Stimulated activated CD4-positive, alpha-beta T cell treated with anti-CD3 and anti-CD28 coated beads, Interleukin-1b, Interleukin-23, amount 100 ng/mL, for 4 hours (primary cell): ENCODE measurements around the gene CKAP5.
A peak's percentile ranks its signal among the peaks of the same experiment; 100 is the strongest.

Experiments used
- DNase-seq, 2 donors: peaks; one replicate each; pipeline ENCODE4 v3.0.0-alpha.2; 2020; ENCODE audit warnings: low read depth in 2 of 2

Gene CKAP5

DNA sequence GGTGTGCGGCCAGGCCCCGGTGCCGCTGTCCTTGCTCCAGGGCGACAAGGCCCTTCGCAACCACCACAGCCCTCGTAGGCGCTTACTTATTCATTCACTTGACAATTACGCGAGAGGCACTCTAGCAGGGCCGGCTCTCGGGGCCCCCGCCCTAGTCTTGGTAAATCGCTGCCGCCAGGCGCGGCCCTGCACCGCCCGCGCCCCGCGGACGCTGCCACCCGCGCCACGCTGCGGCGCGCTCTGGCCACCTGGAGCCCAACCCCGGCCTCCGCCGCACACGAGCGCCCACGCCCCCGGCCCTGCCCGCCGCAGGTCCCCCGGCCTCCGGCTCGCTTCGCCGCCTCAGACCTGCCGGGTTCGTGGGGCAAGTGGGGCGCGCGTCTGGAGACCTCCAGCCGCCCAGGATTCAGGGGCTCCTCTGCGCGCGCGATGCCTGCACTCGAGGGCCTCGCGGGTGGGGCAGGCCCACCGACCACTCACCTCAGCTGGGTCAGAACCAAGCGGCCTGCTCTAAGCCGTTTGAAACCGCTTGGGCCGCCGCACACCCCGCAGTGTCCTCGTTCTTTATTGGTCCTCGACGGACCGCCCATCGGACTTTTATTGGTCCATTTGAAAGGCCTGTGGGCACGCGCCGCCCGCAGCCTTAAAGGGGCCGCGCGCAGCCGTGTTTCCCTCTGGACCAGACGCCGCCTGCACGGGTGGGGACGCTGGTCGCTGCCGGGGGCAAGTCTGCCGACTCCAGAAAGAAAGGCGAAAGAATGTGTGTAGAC, at the start of gene CKAP5:
Gene CKAP5 (minus strand): TSS at position 541 of the 770 bp plus-strand sequence. CDS start 25,049 bp downstream, outside the sequence.
- DNase-seq: peak; percentile 71 to 78

DNA sequence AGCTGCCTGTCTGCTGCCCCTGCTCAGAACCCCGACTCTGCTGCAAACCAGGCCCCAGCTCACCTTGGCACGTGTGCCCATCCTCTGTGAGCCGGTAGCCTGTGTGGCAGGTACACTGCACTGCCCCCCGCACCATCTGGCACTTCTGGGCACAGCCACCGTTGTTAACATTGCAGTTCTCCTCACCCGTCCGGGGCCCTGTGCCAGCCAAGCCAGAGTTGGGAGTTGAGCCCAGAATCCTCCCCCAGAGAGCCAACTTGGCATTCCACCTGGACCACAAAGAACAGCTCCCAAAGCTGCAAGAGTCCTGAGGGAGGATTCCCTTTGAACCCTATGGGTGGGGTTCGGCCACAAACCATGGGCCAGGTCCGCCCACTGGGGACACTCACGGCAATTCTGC, 49.7 kb upstream of the CKAP5 start:
- no peak for DNase-seq

DNA sequence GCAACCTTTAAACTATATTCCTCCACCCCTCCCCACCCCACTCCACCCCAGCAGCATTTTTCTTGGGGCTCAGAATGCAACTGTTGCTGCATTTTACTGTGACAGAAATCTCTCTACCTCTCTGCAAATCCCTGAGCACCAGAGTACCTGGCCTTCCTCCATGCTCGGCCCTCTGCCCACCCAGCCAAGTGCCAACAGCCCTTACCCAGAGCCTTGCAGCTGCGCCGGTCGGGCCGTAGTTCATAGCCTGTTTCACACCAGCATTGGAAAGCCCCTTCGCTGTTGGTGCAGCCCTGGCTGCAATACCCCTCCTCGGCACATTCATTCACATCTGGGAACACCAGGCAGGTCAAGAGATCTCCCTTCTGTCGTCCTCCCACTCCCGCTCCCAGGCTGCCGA, 48.9 kb upstream of the CKAP5 start:
- DNase-seq: no peak

DNA sequence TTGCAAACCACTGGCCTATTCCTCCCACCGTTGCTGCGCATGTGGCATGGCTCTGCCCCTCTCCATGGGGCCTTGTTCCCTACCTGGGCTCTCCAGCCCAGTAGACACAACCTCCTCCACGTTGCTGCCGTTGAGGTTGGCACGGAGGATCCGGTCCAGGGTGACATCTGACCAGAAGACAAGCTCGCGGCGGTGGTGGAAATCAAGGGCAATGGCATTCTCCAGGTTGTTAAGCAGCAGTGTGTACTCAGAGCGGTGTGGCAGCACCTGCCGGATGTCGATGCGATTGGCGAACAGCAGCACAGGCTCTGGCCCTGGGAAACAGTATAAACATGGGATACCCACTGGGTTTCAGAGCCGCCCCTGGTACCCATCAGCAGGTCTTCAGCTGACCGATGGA, 48.4 kb upstream of the CKAP5 start:
- no peak for DNase-seq

DNA sequence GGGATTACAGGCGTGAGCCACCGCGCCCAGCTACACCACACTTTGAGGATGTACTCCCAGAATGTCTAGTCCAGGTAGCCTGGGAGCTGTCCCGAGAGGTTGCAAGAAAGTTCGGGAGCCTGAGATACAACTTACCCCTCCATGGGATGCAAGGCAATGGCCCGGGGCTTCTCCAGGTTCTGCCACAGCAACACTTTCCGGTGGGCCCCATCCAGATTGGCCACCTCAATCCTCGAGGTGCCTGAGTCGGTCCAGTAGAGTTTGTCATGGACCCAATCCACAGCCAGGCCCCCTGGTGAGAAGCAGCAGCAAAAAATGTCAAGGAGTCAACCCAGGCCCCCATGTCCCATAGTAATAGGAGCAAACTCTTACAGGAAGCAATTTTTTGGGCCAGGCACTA, 46.8 kb upstream of the CKAP5 start:
- no peak for DNase-seq

DNA sequence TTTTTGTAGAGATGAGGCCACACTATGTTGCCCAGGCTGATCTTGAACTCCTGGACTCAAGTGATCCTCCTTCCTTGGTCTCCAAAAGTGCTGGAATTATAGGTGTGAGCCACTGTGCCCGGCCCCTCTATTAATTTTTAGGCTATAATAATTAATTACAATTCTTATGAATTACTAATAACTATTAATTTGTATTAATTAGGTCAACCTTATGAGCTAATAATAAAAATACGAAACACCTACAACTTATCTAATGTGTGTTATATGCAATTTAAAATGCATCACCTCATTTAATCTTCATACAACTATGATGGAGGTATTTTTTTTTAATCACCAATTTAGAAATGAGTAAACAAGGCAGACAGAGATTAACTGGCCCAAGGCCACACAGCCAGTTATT, 46.0 kb upstream of the CKAP5 start:
- no peak for DNase-seq

DNA sequence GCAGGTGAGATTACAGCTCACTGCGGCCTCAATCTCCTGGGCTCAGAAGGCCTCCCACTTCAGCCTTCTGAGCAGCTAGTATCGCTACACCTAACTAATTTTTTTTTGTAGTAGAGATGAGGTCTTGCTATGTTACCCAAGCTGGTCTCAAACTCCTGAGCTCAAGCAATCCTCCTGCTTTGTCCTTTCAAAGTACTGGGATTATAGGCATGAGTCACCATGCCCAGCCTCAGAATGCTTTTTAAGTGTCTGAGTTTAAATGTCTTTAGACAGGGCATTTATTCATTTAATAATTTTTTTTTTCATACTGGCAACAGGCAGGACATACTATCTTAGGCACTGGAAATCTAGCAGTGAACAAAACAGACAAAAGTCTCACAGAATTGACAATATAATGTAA, 44.6 kb upstream of the CKAP5 start:
- no peak for DNase-seq

DNA sequence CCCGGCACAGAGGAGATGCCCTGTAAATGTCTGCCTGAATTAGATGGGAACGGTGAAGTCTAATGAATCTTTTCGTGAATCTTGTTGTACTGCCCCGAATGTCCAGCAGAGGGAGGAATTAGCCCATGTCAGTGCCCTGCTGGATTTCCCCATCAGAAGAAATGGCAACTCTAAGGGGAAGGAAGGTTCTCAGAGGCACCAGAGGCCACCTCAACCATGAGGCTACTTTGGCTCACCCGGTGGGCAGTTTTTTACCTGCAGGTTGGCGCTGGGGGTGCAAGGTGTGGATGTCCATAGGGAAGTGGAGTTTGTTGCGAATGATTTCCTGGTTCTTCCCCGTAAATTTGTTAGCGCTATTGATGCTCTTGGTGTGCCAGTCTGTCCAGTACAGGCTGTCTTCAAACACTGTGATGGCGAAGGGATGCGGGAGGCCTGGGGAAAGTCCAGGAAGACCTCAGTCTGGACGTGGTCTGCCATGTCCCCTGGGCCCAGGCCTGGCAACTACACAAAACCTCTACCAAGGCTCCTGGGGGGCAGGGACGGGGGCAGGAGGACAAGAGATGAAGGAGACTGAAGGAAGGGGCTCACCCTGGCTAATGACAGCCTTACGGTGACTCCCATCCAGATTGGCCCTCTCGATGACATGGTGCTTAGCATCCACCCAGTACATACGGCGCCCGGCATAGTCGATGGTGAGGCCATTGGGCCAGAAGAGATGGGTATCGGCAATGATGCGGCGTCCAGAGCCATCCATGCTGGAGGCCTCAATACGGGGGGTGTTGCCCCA, 43.8 kb upstream of the CKAP5 start:
- DNase-seq: peak; percentile 52 to 70

DNA sequence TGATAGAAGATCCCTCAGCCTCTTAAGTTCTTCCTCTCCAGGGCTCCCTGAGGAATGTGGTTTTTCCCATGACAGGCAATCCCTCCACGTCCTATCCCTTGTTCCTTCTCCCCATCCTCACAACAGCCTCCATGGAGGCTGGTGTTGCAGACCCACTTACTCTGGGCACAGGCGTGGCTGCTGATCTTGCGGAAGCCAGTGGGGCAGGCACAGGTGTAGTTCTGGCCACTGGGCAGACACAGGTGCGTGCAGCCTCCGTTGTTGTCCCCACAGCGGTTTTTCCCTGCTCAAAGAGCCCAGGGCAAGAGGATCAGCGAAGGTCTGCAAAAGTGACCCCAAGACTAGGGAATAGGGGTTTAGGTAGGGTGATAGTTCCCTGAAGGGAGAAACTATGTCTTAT, 43.2 kb upstream of the CKAP5 start:
- DNase-seq: no peak

DNA sequence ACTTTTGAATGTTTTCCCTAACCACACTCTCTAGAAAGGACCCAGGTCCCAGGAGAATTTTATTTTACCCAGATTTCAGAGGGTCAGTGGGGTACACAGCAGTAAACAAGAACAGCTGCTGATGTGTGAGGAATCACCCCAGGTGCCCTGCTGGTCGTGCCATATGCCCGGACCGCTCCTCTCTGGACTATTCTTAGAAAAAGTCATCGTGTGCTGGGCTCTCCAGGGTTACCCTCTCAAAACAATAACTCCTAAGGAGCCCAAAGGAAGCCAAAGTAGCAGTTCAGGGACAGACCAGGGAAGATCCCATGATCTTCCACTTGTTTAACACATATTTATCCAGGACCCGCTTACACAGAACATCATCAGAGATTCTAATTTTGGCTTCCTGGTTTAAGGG, 42.6 kb upstream of the CKAP5 start:
- DNase-seq: no peak

DNA sequence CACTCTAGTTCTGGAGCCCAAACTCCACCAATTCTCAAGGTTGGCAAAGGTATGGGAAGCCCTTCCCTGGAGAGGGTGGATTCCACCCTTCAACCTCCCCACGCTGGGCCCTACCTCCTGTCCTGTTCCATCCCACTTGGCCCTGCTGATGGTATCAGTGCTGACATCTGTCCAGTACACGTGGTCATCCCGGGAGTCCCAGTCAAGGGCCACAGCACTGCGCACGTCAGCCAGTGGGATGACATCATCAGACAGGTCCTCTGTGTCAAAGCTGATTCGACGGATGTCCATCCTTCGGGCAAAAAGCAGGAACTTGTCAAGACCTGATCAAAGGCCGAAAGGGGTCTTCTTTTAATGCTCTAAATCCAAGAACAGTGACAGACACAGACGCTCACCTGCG, 40.1 kb upstream of the CKAP5 start:
- no peak for DNase-seq

DNA sequence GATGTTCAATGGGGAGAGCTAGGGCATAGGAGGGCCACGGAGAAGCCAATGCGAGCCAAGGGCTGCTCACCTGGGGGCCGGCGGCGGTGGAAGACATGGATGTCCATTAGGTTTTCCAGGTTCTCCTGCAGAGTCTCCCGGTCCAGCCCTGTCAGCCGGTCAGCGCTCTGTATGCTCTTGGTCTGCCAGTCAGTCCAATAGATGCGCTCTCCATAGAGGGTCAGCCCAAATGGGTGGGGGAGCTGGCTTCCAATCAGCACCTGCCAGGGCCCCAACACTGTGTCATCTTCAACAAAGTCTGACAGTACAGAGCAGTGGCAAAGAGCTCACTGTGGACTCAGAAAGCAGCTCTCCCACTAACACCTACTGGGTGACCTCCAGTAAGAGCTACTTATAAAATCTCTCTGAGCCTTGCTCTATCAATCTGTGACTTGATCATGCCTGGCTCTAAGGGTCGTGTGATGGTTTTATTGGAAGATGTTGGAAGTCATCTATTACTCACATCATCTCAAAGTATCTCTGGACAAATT, 33.0 kb upstream of the CKAP5 start:
- DNase-seq: no peak

DNA sequence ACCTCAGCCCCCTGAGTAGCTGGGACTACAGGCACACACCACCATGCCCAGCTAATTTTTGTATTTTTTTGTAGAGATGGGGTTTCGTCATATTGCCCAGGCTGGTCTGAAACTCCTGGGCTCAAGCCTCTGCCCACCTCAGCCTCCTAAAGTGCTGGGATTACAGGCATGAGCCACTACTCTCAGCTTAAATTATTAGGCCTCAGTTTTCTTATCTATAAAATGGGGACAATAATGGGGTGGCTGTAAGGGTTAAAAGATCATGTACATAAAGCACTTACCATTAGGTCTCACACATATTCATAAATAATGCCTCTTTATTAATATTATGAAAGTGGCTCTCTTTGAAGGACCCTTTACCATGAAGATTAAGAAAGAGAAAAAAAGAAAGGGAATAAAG, 31.5 kb upstream of the CKAP5 start:
- DNase-seq: no peak

DNA sequence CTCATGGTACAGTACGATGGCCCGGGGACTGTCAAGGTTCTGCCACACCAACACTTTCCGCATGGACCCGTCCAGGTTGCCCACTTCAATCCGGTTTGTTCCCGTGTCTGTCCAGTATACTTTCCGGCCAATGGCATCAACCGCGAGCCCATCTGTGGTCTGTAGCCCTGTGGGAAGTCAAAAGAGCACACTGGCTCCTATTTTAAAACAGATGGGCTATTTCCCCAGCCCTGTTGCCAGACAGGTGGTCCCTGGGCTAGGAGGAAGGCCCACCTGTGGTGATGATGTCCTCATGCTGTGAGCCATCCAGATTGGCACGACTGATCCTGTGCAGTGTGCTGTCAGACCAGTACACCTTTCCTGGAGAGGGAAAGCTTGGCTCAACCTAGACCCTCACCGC, 30.4 kb upstream of the CKAP5 start:
- no peak for DNase-seq

DNA sequence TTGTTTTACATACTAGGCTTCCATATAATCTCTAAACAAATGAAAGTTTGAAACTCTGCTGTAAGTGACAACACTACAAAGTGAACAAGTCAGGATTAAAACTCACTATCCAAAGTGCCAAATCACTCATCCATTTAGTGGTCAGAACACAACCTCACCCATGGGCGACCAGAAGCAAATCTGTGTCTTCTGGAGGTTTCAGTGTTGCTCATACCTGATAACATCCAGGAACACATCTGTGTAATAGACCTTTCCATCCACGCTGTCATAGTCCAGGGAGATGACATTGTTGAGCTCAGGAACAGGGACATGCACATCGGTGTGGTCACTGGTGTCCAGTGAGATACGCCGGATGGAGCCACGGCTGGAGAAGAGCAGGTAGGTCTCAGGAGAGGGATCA, 28.5 kb upstream of the CKAP5 start:
- DNase-seq: no peak

DNA sequence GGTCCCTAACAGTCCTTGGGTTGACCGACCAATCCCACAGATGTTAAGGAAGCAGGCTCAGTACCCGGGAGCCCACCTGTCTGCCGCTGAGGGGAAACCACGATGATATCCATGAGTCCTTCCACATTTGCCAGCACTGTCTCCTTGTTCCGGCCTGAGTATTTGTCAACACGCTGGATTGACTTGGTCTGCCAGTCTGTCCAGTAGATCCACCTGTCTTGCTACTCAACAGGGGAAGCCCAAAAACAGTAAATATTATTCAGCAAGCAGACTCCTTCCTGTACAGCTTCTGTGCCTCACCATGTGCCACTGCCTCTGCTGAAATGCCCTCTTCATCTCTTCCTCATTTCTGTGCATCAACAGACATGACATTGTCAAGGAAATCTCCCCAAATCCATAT, 22.8 kb upstream of the CKAP5 start:
- DNase-seq: no peak

DNA sequence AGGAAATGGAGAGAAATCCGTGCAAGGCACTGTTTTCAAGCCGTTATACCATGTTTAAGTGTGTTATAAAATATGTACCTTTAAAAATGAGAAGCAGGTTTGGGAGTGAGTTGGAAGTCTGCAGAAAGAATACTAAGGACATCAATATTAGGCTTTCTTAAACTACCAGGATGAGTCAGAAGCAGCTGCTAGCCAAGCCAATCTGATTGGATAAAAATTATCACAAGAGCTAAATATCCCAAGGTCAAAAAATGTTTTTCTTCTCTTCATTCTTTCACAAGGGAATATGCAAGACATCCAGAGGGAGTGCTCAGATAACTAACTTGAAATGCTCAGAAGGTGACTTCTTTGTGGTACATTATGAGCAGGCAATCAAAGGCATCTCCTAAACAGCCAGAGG, 19.3 kb upstream of the CKAP5 start:
- DNase-seq: no peak

DNA sequence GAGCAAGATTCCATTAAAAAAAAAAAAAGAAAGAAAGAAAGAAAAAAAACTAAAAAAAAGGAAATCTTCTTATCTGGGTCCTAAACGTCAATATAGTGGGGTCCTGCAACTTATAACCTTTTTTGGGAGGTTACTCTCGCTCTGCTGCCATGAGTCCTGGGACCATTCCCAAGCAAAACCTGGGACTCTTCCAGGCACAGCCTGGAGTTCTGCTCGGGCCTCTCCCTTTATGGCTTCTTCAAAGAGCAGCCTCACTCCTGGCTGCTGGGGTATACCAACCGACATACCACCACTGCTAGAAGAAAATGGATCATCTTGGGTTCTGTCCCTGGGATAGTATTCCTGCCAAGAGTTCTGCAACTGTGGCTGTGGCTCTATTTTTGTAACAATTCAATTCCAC, 14.1 kb upstream of the CKAP5 start:
- DNase-seq: no peak

DNA sequence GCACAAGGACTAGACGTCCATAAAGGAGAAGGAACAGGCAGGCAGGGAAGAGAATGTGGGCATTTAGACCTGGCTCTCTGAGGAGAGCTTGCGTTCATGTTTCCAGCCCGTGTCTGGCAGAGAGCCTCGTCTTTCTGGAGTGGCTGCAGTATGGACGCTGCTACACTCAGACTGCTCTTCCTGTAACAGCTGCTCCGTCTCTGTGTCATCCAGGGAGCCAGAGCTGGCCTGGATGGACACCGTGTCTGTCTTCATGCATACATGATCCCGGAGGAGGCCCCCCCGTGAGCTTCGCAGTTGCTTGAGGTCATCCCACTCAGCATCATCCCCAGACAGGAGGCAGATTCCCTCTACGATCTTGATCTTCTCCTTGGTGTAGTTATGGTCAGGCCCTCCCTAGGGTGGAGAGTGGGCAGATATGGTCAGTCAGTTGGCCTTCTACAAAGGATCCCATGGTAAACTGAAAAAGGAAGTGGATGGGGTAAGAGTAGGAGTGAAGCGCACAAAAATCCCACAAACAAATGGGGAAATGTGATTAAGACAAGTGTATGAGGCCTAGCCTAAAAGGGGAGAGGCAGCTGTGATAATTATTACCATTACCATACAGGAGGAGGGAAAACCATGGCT, 13.0 kb upstream of the CKAP5 start:
- no peak for DNase-seq

DNA sequence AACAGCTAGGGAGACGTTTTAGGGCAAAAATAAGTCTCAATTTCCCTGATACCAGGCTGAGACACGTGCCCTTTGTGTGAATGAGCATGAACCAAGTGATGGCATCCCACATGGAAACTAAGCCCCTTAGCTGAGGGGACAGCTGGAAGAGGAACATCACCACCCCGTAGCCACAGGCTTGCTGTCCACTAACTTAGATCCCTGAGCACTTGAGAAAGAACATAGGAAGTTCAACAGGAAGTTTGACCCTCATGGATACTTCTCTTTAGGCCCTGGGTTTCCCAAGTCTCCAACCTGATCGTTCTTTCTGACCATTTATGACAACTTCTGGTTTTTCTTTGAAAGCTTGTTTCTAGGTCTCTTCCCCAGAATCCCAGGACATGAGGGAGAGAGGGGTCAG, 11.6 kb upstream of the CKAP5 start:
- DNase-seq: no peak

DNA sequence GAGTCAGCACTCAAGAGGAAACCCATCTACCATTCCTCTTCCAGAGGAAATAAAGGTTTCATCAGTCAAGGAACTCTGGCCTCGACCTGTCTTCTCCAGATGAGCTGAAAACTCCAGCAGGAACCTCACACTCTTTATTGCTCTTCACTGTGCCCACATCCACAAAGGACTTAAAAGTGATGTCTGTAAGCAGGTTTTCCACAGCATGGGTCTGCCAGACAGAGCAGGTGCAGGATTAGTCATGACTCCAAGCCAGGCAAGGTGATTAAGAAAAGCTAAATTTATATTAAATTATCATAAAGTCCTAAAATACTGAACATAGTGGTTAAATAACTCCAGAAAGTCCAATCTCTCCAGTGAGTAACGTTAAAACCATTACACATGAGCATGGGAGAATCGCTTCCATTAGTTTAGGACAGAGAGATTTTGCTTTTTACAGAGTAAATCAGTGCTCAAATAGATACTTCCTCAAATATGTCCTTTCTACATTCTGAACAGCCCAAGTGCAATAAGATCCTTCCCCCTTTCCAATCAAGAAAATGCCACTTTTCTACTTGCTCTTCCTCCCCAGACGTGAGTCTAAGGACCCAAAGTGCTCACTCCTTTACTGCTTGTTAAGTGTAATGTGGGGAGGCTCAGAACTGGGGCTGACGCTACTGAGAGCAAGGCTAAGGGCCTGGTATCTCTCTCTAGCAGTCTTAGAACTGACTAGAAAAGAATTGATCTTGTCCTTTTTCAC, 10.7 kb upstream of the CKAP5 start:
- no peak for DNase-seq

DNA sequence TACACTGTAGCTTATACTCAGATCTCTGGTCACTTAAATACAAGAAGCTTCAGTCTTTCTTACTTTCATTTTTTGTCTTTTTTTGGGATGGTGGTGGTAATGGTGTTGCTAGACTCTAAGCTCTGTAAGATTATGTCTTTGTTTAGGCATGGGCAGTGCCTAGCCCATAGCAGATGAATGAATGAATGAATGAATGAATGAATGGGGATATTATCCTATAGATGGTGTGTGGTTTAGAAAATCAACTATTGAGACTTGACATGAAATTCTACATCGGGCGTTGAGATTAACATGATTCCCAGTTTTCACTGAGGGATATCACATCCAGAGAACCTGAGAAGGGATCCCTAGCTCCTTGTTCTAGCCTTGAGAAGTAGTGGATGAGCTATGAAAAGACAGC, 9.8 kb upstream of the CKAP5 start:
- no peak for DNase-seq
